Lung (tissue), 12 donors: ENCODE measurements around the gene JUP. TPM values are rescaled to one million over a fixed set of nuclear protein-coding genes. Genes with fewer than 3 reads are reported as not detected.

Experiments used
- ATAC-seq: fragments of 200-7000 bp; cut with Tn5 transposase; one replicate; pipeline ENCODE4 v1.9.1; 2020; ENCODE audit warnings: moderate number of reproducible peaks; ENCODE audit not compliant: insufficient read depth, low FRiP score
- DNase-seq, 3 donors: peaks; one replicate each; pipeline ENCODE4 v3.0.0-alpha.2; 2013 to 2017
- H3K27ac ChIP-seq, 2 donors: one replicate each; pipeline ENCODE4 v1.5.1; 2013; ENCODE audit warnings: mild to moderate bottlenecking in 2 of 2, moderate library complexity in 2 of 2, control low read depth in 1 of 2, inconsistent platforms in 1 of 2, low read depth in 1 of 2, low read length in 1 of 2
- H3K27me3 ChIP-seq, 3 donors: one replicate each; pipeline ENCODE4 v1.5.1; 2013; ENCODE audit warnings: low read length in 2 of 3; ENCODE audit not compliant: control insufficient read depth in 3 of 3, insufficient read depth in 3 of 3
- H3K36me3 ChIP-seq, 4 donors: one replicate each; pipeline ENCODE4 v1.5.1; 2013; ENCODE audit warnings: low read length in 4 of 4, mild to moderate bottlenecking in 1 of 4, moderate library complexity in 1 of 4; ENCODE audit not compliant: control insufficient read depth in 4 of 4, insufficient read depth in 4 of 4
- H3K4me1 ChIP-seq, 5 donors: one replicate each; pipeline ENCODE4 v1.5.1; 2013; ENCODE audit warnings: low read length in 5 of 5, mild to moderate bottlenecking in 2 of 5, moderate library complexity in 1 of 5; ENCODE audit not compliant: control insufficient read depth in 5 of 5, insufficient read depth in 5 of 5
- H3K4me3 ChIP-seq: one replicate; pipeline ENCODE4 v1.5.1; 2013; ENCODE audit warnings: mild to moderate bottlenecking, control low read depth, moderate library complexity
- H3K9ac ChIP-seq, 2 donors: one replicate each; pipeline ENCODE4 v1.5.1; 2013; ENCODE audit warnings: low read length in 2 of 2, control low read depth in 1 of 2; ENCODE audit not compliant: insufficient read depth in 1 of 2
- H3K9me3 ChIP-seq, 4 donors: one replicate each; pipeline ENCODE4 v1.5.1; 2013; ENCODE audit warnings: low read length in 3 of 4, mild to moderate bottlenecking in 1 of 4, moderate library complexity in 1 of 4; ENCODE audit not compliant: control insufficient read depth in 4 of 4, insufficient read depth in 3 of 4
- WGBS, 2 donors: extraction: QIAGEN DNeasy Blood & Tissue Kit; methylation state at CpG; one replicate each; pipeline ENCODE4 v1.1.7; 2013; 5-methylcytosine and 5-hydroxymethylcytosine counted together
- polyA plus RNA-seq, 2 donors: library from polyadenylated mRNA; stranded (reverse); fragments of 200-250 nt; gene quantifications; one replicate each; pipeline ENCODE4 v1.2.1, GENCODE V29; 2013
- total RNA-seq, 2 donors: library from RNA; depleted of rRNA in 1 of 2; stranded (reverse); fragments of >200 nt in 1 of 2; gene quantifications; one replicate each; pipeline ENCODE4 v1.2.1, GENCODE V29; 2014 to 2021
- TF ChIP-seq, protein P1 (sequence below): IDR thresholded peaks from 2 replicates; pipeline ENCODE4 v1.5.1; 2012; ENCODE audit warnings: mild to moderate bottlenecking; ENCODE audit errors: control extremely low read depth, extremely low read depth
- donor health status: control.
- donor health status: control.
- donor health status: Bipolar disorder and iron deficiency.
- donor health status: healthy.
- donor health status: DM: yes; HTN: yes; CAD: no.

JUP gene
- total and polyA plus RNA-seq, 4 donors = 60.9 to 150 (median 101) TPM

DNA sequence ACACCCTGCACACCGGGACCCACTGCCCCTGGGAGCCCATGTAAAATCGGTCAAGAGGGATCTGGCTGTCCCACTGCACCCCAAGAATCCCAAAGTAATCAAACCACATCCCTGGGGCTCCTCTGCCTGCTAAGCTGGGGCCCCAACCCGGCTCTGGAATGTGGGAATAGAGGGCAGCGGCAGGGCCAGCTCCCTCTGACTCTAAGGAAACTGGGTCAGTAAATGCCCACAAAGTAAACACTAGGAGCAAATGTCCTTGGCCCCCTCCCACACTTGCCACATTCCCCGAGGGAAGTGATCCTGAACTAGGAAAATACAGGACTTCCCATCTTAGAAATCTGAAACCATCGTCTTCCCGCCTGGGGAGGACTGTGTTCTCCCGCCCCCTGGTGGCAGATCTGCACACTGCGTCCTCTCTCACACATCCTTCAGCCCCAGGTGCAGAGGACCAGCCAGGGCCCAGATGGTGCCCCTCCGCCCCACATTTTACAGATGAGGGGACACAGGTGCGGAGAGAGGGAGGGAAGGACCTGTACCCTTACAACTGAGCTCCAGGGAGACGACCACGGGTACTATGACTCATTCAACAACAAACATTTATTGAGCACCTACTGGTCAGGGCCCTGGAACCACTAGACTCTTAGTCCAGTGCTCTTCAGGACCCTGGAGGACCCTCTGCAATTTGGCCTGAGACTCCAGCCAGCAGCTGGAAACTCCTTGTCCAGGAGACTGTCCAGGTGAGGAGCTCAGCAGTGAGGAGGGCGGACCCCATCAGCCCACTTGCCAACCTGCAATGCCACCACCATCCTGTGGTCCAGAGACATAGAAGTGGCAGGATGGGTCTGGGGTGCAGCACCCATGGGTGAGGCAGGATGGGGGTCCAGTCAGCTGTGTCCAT lies 15.1 kb upstream of the JUP start:
- Histone ChIP-seq H3K9ac (no peak overlapping the region), H3K27me3 (no peaks in the 10 kb centered on the region), H3K27ac (peak overlapping the region in 1 of 2 donors; percentile 60), H3K4me3 (no peak overlapping the region), H3K9me3 (no peaks in the 10 kb centered on the region), H3K36me3 (peaks cover 0 to 6% (median 3%) of the 10 kb centered on the region in 4 donors), H3K4me1 (peaks cover 0 to 10% (median 5%) of the 10 kb centered on the region in 5 donors)
- ATAC-seq = peak; percentile 84
- DNase-seq = peak; percentile 85 to 86 (median 85)
- TF ChIP-seq, protein P1, sequence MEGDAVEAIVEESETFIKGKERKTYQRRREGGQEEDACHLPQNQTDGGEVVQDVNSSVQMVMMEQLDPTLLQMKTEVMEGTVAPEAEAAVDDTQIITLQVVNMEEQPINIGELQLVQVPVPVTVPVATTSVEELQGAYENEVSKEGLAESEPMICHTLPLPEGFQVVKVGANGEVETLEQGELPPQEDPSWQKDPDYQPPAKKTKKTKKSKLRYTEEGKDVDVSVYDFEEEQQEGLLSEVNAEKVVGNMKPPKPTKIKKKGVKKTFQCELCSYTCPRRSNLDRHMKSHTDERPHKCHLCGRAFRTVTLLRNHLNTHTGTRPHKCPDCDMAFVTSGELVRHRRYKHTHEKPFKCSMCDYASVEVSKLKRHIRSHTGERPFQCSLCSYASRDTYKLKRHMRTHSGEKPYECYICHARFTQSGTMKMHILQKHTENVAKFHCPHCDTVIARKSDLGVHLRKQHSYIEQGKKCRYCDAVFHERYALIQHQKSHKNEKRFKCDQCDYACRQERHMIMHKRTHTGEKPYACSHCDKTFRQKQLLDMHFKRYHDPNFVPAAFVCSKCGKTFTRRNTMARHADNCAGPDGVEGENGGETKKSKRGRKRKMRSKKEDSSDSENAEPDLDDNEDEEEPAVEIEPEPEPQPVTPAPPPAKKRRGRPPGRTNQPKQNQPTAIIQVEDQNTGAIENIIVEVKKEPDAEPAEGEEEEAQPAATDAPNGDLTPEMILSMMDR = peak; percentile 93
- WGBS, 2 donors = 16 to 26% methylated on average over 14 of the region's 14 CpGs

DNA sequence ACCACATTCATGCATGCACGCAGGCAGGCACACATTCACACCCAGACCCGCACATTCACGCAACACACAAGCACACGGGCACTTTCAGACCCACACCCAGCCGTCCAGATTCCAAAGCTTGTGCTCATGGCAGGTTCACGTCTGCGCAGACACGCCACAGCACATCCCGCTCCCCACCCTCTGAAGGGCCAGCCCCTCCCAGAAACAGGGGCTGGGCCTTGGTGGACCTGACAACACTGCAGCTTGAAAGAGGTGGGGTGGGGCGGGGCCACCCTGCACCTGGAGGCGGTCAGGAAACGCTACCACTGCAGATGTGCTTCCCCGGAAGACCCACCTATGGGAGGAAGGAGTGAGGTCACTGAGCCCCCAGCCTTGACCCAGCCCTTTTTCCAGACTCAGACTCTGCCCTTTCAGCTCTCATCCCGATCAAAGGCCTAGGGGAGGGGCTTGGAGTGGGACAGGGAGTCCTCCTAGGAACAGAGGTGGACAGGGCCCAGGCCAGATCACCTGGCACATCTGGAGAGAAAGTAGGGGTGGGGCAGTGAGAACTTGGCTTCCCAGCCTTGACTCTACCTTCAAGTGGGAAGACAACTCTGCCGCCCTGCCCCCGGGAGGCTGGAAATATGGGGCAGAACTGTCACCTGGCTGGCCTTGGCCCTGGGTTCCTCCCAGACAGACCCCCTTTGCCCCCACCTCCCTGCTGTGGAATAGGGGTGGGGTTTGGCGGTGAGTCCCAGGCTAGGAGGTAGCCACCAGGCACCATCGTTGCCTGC lies 14.3 kb upstream of the JUP start:
- TF ChIP-seq, protein P1 = no peak
- no peak overlapping the region for H3K4me3 ChIP-seq
- DNase-seq (peak; percentile 34 to 63 (median 51)), ATAC-seq (peak; percentile 60)
- peak overlapping the region in 1 of 2 donors; percentile 60 for H3K27ac ChIP-seq
- H3K36me3 ChIP-seq = peaks cover 0 to 4% (median 3%) of the 10 kb centered on the region in 4 donors
- H3K27me3 ChIP-seq = no peaks in the 10 kb centered on the region
- H3K9ac ChIP-seq = no peak overlapping the region
- H3K9me3 ChIP-seq = no peaks in the 10 kb centered on the region
- WGBS, 2 donors = 57 to 77% methylated on average over 18 of the region's 18 CpGs
- peaks cover 0 to 10% (median 5%) of the 10 kb centered on the region in 5 donors for H3K4me1 ChIP-seq

DNA sequence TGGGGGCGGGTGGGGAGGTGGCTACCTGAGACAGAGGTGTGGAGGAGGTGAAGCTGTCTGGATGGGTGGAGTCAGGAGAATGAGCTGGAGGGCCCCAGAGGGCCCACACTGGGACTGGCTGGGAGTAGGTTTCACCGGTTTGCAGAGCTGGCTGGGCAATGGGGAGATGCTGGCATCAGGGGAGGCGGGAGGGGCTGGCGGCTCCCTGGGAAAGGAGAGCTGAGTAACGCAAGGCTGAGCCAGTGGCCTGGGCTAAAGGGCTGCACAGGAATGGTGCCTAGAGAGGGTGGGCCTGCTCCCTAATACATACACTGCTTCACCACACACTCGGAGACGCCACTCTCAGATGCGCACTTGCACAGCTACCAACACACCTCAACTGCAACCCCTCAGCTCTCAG lies 12.9 kb upstream of the JUP start:
- TF ChIP-seq, protein P1 = no peak

More for the DNA sequence above, 12.9 kb upstream of the JUP start:
- WGBS, 2 donors = 88 to 91% methylated on average over 8 of the region's 8 CpGs
- Histone ChIP-seq H3K9ac (no peak overlapping the region), H3K4me3 (no peak overlapping the region), H3K36me3 (peaks cover 0 to 4% (median 0%) of the 10 kb centered on the region in 4 donors), H3K27me3 (no peaks in the 10 kb centered on the region), H3K9me3 (no peaks in the 10 kb centered on the region), H3K27ac (no peak overlapping the region), H3K4me1 (peaks cover 1 to 10% (median 5%) of the 10 kb centered on the region in 5 donors)
- DNase-seq (no peak), ATAC-seq (no peak)
